Measurements from ENCODE around the gene DEFB124.
"Not testable (repeated sequence)": the region's sequence is repeated elsewhere in the genome, so short reads cannot be mapped to it uniquely, and the experiment has no call there.

Gene DEFB124, protein sequence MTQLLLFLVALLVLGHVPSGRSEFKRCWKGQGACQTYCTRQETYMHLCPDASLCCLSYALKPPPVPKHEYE

GRCh38 chr20:31474758-31475427, at the start of gene DEFB124, which contains the start of gene REM1:
DEFB124 (minus strand) TSS chr20:31475127; CDS start chr20:31473013, 2,114 bp downstream.
REM1 (plus strand) TSS chr20:31475288; CDS start chr20:31476446, 1,158 bp downstream.
- TF ChIP-seq MYC (IDR thresholded peaks at IDR 0.05; ENCODE audit: low read depth, low read length) (no peak), MAX (IDR thresholded peaks at IDR 0.05; ENCODE audit: low read depth, low read length) (no peak), POLR2A (IDR thresholded peaks at IDR 0.05; ENCODE audit: extremely low read depth, insufficient read length) (no peak)
- TF ChIP-seq, protein P1, sequence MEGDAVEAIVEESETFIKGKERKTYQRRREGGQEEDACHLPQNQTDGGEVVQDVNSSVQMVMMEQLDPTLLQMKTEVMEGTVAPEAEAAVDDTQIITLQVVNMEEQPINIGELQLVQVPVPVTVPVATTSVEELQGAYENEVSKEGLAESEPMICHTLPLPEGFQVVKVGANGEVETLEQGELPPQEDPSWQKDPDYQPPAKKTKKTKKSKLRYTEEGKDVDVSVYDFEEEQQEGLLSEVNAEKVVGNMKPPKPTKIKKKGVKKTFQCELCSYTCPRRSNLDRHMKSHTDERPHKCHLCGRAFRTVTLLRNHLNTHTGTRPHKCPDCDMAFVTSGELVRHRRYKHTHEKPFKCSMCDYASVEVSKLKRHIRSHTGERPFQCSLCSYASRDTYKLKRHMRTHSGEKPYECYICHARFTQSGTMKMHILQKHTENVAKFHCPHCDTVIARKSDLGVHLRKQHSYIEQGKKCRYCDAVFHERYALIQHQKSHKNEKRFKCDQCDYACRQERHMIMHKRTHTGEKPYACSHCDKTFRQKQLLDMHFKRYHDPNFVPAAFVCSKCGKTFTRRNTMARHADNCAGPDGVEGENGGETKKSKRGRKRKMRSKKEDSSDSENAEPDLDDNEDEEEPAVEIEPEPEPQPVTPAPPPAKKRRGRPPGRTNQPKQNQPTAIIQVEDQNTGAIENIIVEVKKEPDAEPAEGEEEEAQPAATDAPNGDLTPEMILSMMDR (IDR thresholded peaks at IDR 0.05; ENCODE audit: low read depth, low read length): no peak
- DNase-seq (ENCODE audit: low read depth): no peak
- no peak within 1 kb of the TSS for H3K4me3 ChIP-seq (ENCODE audit: low read depth, low read length)

GRCh38 chr20:31523361-31524283, 48.7 kb upstream of the DEFB124 start:
- H3K4me3 ChIP-seq (ENCODE audit: low read depth, low read length): no peak overlapping the region
- TF ChIP-seq MYC (IDR thresholded peaks at IDR 0.05; ENCODE audit: low read depth, low read length) (peak; percentile 17; the same call in 1 of the 2 replicates), MAX (IDR thresholded peaks at IDR 0.05; ENCODE audit: low read depth, low read length) (0 out of 2 replicates have a peak, but pooled peaks have one; percentile 32)
- TF ChIP-seq, protein P1 (IDR thresholded peaks at IDR 0.05; ENCODE audit: low read depth, low read length): no peak
- DNase-seq (ENCODE audit: low read depth): peak; percentile 94

DNA sequence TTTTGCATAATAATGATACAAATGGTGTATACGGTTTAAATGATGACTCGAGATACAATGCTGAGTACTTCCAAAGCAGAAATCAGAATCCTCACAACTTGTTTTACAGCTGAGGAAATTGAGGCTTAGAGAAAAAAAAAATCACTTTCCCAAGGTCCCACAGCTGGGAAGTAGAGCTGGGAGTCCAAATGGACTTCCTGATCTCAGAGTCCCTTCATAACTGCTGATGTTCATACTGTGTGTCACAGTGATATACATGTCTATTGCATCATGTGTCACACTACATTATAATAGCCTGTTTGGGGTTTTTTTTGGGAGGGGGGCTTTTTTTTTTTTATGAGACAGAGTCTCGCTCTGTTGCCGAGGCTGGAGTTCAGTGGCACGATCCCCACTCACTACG, 47.8 kb upstream of the DEFB124 start:
- no peak overlapping the region for H3K4me3 ChIP-seq (ENCODE audit: low read depth, low read length)
- no peak for TF ChIP-seq POLR2A (IDR thresholded peaks at IDR 0.05; ENCODE audit: extremely low read depth, insufficient read length)
- TF ChIP-seq MAX (IDR thresholded peaks at IDR 0.05; ENCODE audit: low read depth, low read length): no peak
- no peak for TF ChIP-seq MYC (IDR thresholded peaks at IDR 0.05; ENCODE audit: low read depth, low read length)
- TF ChIP-seq, protein P1 (IDR thresholded peaks at IDR 0.05; ENCODE audit: low read depth, low read length): no peak
- no peak for DNase-seq (ENCODE audit: low read depth)

DNA sequence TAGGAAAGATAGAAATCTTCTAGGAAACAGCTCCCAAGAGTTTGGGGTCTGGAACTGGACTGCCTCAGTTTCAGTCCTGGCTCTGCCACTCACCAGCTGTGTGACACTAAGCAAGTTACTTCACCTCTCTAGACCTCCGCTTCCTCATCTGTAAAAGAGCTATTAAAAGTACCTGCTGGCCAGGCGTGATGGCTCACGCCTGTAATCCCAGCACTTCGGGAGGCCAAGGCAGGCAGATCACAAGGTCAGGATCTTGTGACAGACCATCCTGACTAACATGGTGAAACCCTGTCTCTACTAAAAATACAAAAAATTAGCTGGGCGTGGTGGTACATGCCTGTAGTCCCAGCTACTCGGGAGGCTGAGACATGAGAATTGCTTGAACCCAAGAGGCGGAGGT, 46.3 kb upstream of the DEFB124 start:
- not testable (repeated sequence) for DNase-seq (ENCODE audit: low read depth)

DNA sequence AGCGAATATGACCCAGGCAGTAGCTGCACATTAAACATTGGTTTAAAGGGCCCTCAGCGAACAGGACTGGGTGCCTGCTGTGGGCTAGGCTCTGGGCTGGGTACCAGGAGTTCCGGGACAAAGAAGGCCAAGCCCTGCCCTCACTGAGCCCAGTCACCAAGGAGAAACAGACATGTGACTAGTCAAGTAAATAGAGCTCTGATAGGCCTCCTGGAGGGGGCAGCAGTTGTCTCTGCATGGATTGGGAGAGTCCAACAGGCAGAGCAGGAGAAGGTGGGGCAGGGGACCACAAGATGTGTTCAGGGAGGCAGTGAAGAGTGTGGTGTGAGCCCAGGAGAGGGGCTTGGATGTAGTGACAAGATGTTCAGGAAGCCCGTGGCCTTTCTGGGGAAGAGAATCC, 42.4 kb upstream of the DEFB124 start:
- peak; percentile 55 for DNase-seq (ENCODE audit: low read depth)
- H3K4me3 ChIP-seq (ENCODE audit: low read depth, low read length): no peak overlapping the region
- TF ChIP-seq, protein P1 (IDR thresholded peaks at IDR 0.05; ENCODE audit: low read depth, low read length): peak; percentile 22
- no peak for TF ChIP-seq POLR2A (IDR thresholded peaks at IDR 0.05; ENCODE audit: extremely low read depth, insufficient read length)

More for the DNA sequence above, 46.3 kb upstream of the DEFB124 start:
- not testable (repeated sequence) for H3K4me3 ChIP-seq (ENCODE audit: low read depth, low read length)

GRCh38 chr20:31516651-31517050, 41.7 kb upstream of the DEFB124 start:
- TF ChIP-seq POLR2A (IDR thresholded peaks at IDR 0.05; ENCODE audit: extremely low read depth, insufficient read length) (no peak), MYC (IDR thresholded peaks at IDR 0.05; ENCODE audit: low read depth, low read length) (no peak), MAX (IDR thresholded peaks at IDR 0.05; ENCODE audit: low read depth, low read length) (no peak)
- TF ChIP-seq, protein P1 (IDR thresholded peaks at IDR 0.05; ENCODE audit: low read depth, low read length): no peak
- peak overlapping the region; percentile 12 for H3K4me3 ChIP-seq (ENCODE audit: low read depth, low read length)
- DNase-seq (ENCODE audit: low read depth): no peak
